ENCODE measurements around the gene NFKB2.

The NFKB2 gene

GRCh38 chr10:102406815-102407214 is 11.3 kb downstream of the NFKB2 start:
- TF ChIP-seq CTCF (IDR thresholded peaks at IDR 0.05): no peak

GRCh38 chr10:102407425-102408130 is 12.1 kb downstream of the NFKB2 start:
- TF ChIP-seq CTCF (IDR thresholded peaks at IDR 0.05): no peak

- no peak for TF ChIP-seq CTCF (IDR thresholded peaks at IDR 0.05)
Measured at GRCh38 chr10:102408131-102408727, 12.7 kb downstream of the NFKB2 start.

GRCh38 chr10:102408728-102409603 is 13.5 kb downstream of the NFKB2 start:
- no peak for TF ChIP-seq CTCF (IDR thresholded peaks at IDR 0.05)

GRCh38 chr10:102409604-102410428 is 14.3 kb downstream of the NFKB2 start:
- TF ChIP-seq CTCF (IDR thresholded peaks at IDR 0.05): no peak

GRCh38 chr10:102410429-102411073 is 15.0 kb downstream of the NFKB2 start:
- TF ChIP-seq CTCF (IDR thresholded peaks at IDR 0.05): no peak
